GM06990 (cell line): ENCODE data around the gene SUSD3.

Experiments
- DNase-seq: peaks from one replicate; pipeline ENCODE4 v3.0.0-alpha.2; 2011; ENCODE audit not compliant: insufficient read length; ENCODE audit errors: extremely low read depth
- H3K27me3 ChIP-seq: replicated peaks from 2 replicates; pipeline ENCODE4 v1.6.0; 2011; ENCODE audit warnings: low read length; ENCODE audit not compliant: control insufficient read depth, insufficient read depth
- H3K36me3 ChIP-seq: 2 replicates; pipeline ENCODE4 v1.5.1; 2011; ENCODE audit warnings: low read length; ENCODE audit not compliant: control insufficient read depth, insufficient read depth
- H3K4me3 ChIP-seq: replicated peaks from 2 replicates; pipeline ENCODE4 v1.5.1; 2011; ENCODE audit warnings: low read depth, mild to moderate bottlenecking, control low read depth, low read length
- TF ChIP-seq, protein P1 (sequence below): IDR thresholded peaks from 2 replicates; pipeline ENCODE4 v1.5.1; 2011; ENCODE audit warnings: low read length, control low read depth, mild to moderate bottlenecking, inconsistent platforms; ENCODE audit not compliant: insufficient read depth, poor library complexity, severe bottlenecking

SUSD3 gene

DNA sequence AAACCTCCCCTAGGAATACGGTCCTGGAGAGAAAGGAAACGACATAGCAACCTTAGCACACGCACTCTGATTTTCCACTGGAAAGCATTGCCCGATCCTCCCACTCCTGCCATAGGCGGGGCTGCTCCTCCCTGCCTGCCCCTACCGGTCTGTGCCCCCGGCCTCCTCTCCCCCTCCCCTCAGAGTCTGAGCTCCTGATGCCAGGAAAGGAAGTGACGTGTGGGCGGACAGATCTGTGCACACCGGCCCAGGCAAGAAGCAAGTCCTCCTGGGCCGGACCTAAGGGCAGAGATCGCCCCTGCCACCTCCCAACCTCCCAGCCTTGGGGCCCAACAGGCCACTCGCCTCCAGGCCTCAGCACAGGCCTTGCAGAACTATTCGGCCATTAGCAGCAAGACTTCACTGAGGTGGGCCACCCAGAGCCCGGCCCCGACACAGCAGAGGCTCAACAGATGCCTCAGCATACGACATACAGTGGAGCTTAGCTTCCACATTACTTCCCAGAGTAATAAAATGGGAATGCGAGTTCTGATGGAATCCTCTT lies 68.4 kb downstream of the SUSD3 start:
- H3K27me3 ChIP-seq: no peaks in the 10 kb centered on the region
- DNase-seq: no peak
- no peak overlapping the region for H3K4me3 ChIP-seq
- no peaks in the 10 kb centered on the region; the same call in 1 of the 2 replicates for H3K36me3 ChIP-seq
- TF ChIP-seq, protein P1, sequence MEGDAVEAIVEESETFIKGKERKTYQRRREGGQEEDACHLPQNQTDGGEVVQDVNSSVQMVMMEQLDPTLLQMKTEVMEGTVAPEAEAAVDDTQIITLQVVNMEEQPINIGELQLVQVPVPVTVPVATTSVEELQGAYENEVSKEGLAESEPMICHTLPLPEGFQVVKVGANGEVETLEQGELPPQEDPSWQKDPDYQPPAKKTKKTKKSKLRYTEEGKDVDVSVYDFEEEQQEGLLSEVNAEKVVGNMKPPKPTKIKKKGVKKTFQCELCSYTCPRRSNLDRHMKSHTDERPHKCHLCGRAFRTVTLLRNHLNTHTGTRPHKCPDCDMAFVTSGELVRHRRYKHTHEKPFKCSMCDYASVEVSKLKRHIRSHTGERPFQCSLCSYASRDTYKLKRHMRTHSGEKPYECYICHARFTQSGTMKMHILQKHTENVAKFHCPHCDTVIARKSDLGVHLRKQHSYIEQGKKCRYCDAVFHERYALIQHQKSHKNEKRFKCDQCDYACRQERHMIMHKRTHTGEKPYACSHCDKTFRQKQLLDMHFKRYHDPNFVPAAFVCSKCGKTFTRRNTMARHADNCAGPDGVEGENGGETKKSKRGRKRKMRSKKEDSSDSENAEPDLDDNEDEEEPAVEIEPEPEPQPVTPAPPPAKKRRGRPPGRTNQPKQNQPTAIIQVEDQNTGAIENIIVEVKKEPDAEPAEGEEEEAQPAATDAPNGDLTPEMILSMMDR: no peak

- DNase-seq: no peak
- TF ChIP-seq, protein P1: no peak
- Histone ChIP-seq H3K36me3 (no peaks in the 10 kb centered on the region; the same call in 1 of the 2 replicates), H3K4me3 (no peak overlapping the region), H3K27me3 (no peaks in the 10 kb centered on the region)
Observed at GRCh38 chr9:93127395-93127911, 69.0 kb downstream of the SUSD3 start.

- Histone ChIP-seq H3K36me3 (no peaks in the 10 kb centered on the region; the same call in 1 of the 2 replicates), H3K4me3 (no peak overlapping the region)
- DNase-seq: no peak
Observed at GRCh38 chr9:93128011-93128714, 69.7 kb downstream of the SUSD3 start.

GRCh38 chr9:93128715-93129224 lies 70.3 kb downstream of the SUSD3 start:
- DNase-seq: no peak
- TF ChIP-seq, protein P1: no peak

More at GRCh38 chr9:93128011-93128714, 69.7 kb downstream of the SUSD3 start:
- no peaks in the 10 kb centered on the region for H3K27me3 ChIP-seq
- TF ChIP-seq, protein P1: no peak

DNA sequence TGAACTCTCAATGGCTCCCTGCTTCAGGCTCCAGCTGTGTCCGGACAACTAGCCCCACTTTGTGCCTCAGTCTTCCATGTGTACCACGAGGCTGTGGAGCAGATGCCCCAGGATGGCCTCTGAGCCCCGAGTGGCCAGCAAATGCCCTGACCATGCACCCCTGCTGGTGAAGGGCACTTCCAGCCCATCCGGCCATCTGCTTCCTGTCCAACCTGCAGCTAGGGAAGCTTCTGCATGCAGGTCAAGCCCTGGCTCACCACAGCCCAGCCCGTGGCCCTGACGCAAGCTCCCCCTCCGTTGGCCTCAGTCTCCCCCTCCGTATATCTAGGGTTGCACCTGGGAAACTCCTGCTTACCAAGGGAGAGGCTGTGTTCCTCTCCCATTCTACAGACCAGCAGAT lies 70.8 kb downstream of the SUSD3 start:
- no peak for DNase-seq
- no peaks in the 10 kb centered on the region for H3K36me3 ChIP-seq
- TF ChIP-seq, protein P1: no peak
- H3K27me3 ChIP-seq: no peaks in the 10 kb centered on the region
- no peak overlapping the region for H3K4me3 ChIP-seq

More at GRCh38 chr9:93128715-93129224, 70.3 kb downstream of the SUSD3 start:
- Histone ChIP-seq H3K27me3 (no peaks in the 10 kb centered on the region), H3K4me3 (no peak overlapping the region), H3K36me3 (no peaks in the 10 kb centered on the region; the same call in 1 of the 2 replicates)
